Mesothelial cell of epicardium (in vitro differentiated cells): ENCODE data around the gene FEZ2. TPM values are rescaled to one million over a fixed set of nuclear protein-coding genes. Genes with fewer than 3 reads are reported as not detected.

Experiments used
- DNase-seq, 2 experiments: peaks; one replicate each; pipeline ENCODE4 v3.0.0; 2021; ENCODE audit warnings: low spot score in 2 of 2; ENCODE audit not compliant: unreplicated experiment in 2 of 2
- H3K27ac Mint-ChIP-seq: 2 replicates; pipeline ENCODE4 v1.8.0; 2021; ENCODE audit warnings: mixed read lengths
- H3K27me3 Mint-ChIP-seq: 2 replicates; pipeline ENCODE4 v1.8.0; 2021; ENCODE audit warnings: low read depth, mixed read lengths
- H3K36me3 Mint-ChIP-seq: 2 replicates; pipeline ENCODE4 v1.8.0; 2021; ENCODE audit warnings: mixed read lengths
- H3K4me1 Mint-ChIP-seq: 2 replicates; pipeline ENCODE4 v1.8.0; 2021; ENCODE audit warnings: mixed read lengths
- H3K4me3 Mint-ChIP-seq: 2 replicates; pipeline ENCODE4 v1.8.0; 2021; ENCODE audit warnings: mild to moderate bottlenecking, moderate library complexity, mixed read lengths
- H3K9me3 Mint-ChIP-seq: 2 replicates; pipeline ENCODE4 v1.8.0; 2021; ENCODE audit warnings: mixed read lengths
- CTCF ChIP-seq: fragments of 200-600 bp; sonication (generic); IDR thresholded peaks from one replicate; pipeline ENCODE4 v1.5.0; 2021; ENCODE audit warnings: antibody characterized with exemption; ENCODE audit not compliant: unreplicated experiment
- total RNA-seq: library from RNA; stranded (reverse); gene quantifications from 3 replicates; pipeline ENCODE4 v1.2.1, GENCODE V29; 2021

FEZ2 gene
- total RNA-seq, 1 donor from 2014 or later, result 60.4 TPM

- Mint-ChIP-seq H3K27me3 (no peaks in the 10 kb centered on the region), H3K4me1 (no peaks in the 10 kb centered on the region), H3K36me3 (peaks cover 16% of the 10 kb centered on the region), H3K4me3 (no peak overlapping the region), H3K9me3 (no peaks in the 10 kb centered on the region), H3K27ac (no peak overlapping the region)
- DNase-seq, result no peak
- TF ChIP-seq CTCF, result no peak
These were observed 61.2 kb downstream of the FEZ2 start for GRCh38 chr2:36536776-36537175.

GRCh38 chr2:36535099-36535498 is 62.9 kb downstream of the FEZ2 start:
- H3K4me1 Mint-ChIP-seq, result peaks cover 12% of the 10 kb centered on the region
- H3K36me3 Mint-ChIP-seq, result peaks cover 21% of the 10 kb centered on the region
- H3K4me3 Mint-ChIP-seq, result no peak overlapping the region
- no peaks in the 10 kb centered on the region for H3K27me3 Mint-ChIP-seq
- no peak overlapping the region for H3K27ac Mint-ChIP-seq
- no peak for DNase-seq
- TF ChIP-seq CTCF, result no peak
- H3K9me3 Mint-ChIP-seq, result no peaks in the 10 kb centered on the region

- no peak overlapping the region for H3K4me3 Mint-ChIP-seq
- no peaks in the 10 kb centered on the region for H3K9me3 Mint-ChIP-seq
- TF ChIP-seq CTCF, result no peak
- H3K27me3 Mint-ChIP-seq, result no peaks in the 10 kb centered on the region
- DNase-seq, result no peak
- H3K36me3 Mint-ChIP-seq, result peaks cover 21% of the 10 kb centered on the region
- no peak overlapping the region for H3K27ac Mint-ChIP-seq
- H3K4me1 Mint-ChIP-seq, result peaks cover 13% of the 10 kb centered on the region
These were observed 63.6 kb downstream of the FEZ2 start for GRCh38 chr2:36534275-36534799.

GRCh38 chr2:36530983-36531354 is 67.0 kb downstream of the FEZ2 start:
- Mint-ChIP-seq H3K4me1 (peaks cover 19% of the 10 kb centered on the region), H3K27ac (peak overlapping the region; percentile 57), H3K9me3 (no peaks in the 10 kb centered on the region), H3K36me3 (peaks cover 17% of the 10 kb centered on the region), H3K27me3 (no peaks in the 10 kb centered on the region), H3K4me3 (no peak overlapping the region)
- no peak for DNase-seq
- TF ChIP-seq CTCF, result no peak

- H3K27ac Mint-ChIP-seq, result peak overlapping the region; percentile 57
- H3K4me1 Mint-ChIP-seq, result peaks cover 19% of the 10 kb centered on the region
- no peak for TF ChIP-seq CTCF
- H3K9me3 Mint-ChIP-seq, result no peaks in the 10 kb centered on the region
- DNase-seq, result no peak
- no peaks in the 10 kb centered on the region for H3K27me3 Mint-ChIP-seq
- H3K36me3 Mint-ChIP-seq, result peaks cover 19% of the 10 kb centered on the region
- H3K4me3 Mint-ChIP-seq, result no peak overlapping the region
These were observed 67.6 kb downstream of the FEZ2 start for GRCh38 chr2:36530178-36530982.
